Measurements from ENCODE around the gene LPP. TPM values are rescaled to one million over a fixed set of nuclear protein-coding genes. Genes with fewer than 3 reads are reported as not detected.

Gene LPP
- total RNA-seq, 3 donors from 2014 or later, result 262 to 816 (median 325) TPM

DNA sequence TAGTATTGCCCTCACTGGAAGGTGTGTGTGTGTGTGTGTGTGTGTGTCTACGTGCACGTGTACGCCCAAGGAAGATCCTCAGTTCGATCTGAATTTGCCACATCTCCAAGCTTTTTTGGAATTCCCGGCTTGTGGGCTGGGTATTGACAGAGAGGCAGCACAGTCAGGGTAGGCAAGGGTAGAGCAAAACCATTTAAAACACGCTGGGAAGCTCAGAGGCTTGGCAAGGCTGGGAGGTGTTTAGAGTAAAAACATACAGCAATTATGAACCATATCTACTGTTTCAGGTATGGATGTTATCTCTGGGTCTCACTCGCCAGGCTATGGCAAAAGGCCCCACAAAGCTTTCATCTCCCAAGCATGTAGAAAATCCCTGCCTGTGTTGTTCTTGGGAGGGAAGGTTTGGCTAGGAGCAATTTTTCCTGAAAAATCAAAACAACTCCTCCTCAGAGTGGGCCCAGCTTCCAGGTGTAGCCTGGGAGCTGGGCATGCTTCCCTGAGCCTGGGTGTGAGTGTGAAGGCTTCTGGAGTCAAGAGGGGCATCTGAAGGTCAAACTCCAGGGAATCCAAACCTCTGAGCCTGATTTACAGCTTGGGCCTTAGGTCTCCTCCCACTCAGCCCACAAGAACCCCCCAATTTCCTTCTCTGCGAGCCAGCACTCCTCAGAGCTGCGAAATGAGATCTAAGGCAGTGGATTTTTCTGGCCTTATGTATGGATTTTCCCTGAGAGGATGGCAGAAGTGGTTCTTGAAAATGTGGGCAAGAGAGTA, 773.0 kb downstream of the LPP start:
- ATAC-seq (no peak), DNase-seq (no peak)
- intact Hi-C loops (cut with DNase I, micrococcal nuclease), result no loop called here
- TF ChIP-seq, protein P1, sequence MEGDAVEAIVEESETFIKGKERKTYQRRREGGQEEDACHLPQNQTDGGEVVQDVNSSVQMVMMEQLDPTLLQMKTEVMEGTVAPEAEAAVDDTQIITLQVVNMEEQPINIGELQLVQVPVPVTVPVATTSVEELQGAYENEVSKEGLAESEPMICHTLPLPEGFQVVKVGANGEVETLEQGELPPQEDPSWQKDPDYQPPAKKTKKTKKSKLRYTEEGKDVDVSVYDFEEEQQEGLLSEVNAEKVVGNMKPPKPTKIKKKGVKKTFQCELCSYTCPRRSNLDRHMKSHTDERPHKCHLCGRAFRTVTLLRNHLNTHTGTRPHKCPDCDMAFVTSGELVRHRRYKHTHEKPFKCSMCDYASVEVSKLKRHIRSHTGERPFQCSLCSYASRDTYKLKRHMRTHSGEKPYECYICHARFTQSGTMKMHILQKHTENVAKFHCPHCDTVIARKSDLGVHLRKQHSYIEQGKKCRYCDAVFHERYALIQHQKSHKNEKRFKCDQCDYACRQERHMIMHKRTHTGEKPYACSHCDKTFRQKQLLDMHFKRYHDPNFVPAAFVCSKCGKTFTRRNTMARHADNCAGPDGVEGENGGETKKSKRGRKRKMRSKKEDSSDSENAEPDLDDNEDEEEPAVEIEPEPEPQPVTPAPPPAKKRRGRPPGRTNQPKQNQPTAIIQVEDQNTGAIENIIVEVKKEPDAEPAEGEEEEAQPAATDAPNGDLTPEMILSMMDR (IDR thresholded peaks at IDR 0.05), result no peak
- Histone ChIP-seq H3K4me1 (ENCODE audit: low read depth) (no peaks in the 10 kb centered on the region), H3K36me3 (ENCODE audit: low read depth) (no peaks in the 10 kb centered on the region), H3K4me3 (no peak overlapping the region), H3K9me3 (no peaks in the 10 kb centered on the region)

DNA sequence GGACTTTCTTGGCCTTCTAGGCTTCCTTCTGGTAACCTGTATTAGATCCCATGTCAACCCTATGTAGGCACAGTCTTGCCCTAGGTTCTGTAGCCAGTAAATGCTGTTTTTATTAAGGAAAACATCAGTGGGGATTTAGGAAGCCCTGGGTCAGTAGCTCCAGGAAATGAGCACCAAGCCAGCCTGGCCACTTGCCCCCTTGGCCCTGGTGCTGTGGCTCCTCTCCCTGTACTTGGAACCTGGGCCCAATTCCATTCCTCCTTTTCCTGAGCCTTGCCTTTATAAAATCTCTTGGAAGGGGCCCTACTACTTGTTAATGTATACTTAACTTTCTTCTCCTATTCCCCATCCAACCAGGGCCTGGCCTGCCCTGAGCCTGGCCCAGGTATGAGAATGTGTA, 774.0 kb downstream of the LPP start:
- H3K4me3 ChIP-seq, result no peak overlapping the region
- no peaks in the 10 kb centered on the region for H3K36me3 ChIP-seq (ENCODE audit: low read depth)
- intact Hi-C loops (cut with DNase I, micrococcal nuclease), result no loop called here
- DNase-seq, result no peak
- H3K9me3 ChIP-seq, result no peaks in the 10 kb centered on the region
- ATAC-seq, result no peak
- TF ChIP-seq, protein P1 (IDR thresholded peaks at IDR 0.05), result no peak
- H3K4me1 ChIP-seq (ENCODE audit: low read depth), result no peaks in the 10 kb centered on the region

DNA sequence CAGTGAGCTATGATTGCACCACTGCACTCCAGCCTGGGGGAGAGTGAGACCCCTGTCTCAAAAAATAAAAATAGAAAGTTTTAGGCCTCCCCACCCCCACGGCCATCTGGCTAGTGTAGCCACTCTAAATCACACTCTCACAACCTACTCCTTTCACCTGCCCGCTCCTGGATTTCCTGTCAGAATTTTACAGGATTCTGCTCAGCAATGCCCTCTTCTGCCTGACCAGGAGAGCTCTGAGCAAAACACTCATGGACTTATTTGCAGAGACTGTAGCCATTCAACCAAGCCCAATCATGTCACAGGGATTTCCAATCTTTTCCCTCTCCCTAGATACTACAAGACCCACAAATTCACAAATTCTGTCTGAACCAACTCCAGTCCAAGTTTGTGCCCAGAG, 775.2 kb downstream of the LPP start:
- intact Hi-C loops (cut with DNase I, micrococcal nuclease), result no loop called here
- ATAC-seq (peak; percentile 79), DNase-seq (peak in 1 of 3 donors; percentile 30)
- no peaks in the 10 kb centered on the region for H3K9me3 ChIP-seq
- H3K36me3 ChIP-seq (ENCODE audit: low read depth), result no peaks in the 10 kb centered on the region
- TF ChIP-seq, protein P1 (IDR thresholded peaks at IDR 0.05), result no peak
- H3K4me3 ChIP-seq, result no peak overlapping the region
- no peaks in the 10 kb centered on the region for H3K4me1 ChIP-seq (ENCODE audit: low read depth)

DNA sequence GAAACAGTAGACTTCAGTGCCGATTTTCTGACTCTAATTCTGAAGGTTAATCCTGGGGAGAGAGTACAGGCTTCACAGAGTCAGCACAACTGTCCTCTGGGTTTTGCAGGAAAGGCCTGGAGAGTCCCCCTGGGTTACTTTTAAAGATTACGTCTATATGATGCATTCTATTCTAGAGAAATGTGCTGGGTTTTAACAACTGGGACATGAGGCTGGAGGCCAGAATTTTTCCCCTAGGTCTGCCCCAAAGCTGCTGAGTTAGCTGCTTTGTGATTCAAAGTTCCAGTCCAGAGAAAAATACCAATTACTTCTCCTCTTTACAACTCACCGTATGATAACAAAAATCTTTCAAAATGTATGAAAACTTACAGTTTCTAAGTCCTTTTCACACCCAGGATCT, 777.1 kb downstream of the LPP start:
- no peak for ATAC-seq
- intact Hi-C loops (cut with DNase I, micrococcal nuclease), result no loop called here
- H3K4me3 ChIP-seq, result no peak overlapping the region
- no peaks in the 10 kb centered on the region for H3K9me3 ChIP-seq
- H3K4me1 ChIP-seq (ENCODE audit: low read depth), result no peaks in the 10 kb centered on the region
- DNase-seq, result no peak
- H3K36me3 ChIP-seq (ENCODE audit: low read depth), result no peaks in the 10 kb centered on the region
- TF ChIP-seq, protein P1 (IDR thresholded peaks at IDR 0.05), result no peak

DNA sequence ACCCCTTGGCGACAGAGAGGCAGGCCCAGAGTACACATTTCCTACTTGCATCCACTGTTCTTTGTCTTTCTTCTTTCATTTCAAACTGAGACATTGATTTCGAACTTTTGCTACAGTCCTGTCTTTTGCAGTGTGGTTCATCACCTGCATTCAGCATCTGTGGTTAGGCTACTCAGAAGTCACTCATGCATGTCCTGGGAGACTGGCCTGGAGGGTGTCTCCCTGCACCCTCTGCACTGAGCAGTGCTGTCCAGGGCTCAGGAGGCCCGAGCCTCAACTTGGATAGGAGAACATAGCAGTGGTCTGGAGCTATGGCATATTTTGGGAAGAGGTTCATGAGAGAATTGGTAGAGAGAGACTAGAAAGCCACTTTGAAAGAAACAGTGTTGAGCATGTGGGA, 777.6 kb downstream of the LPP start:
- intact Hi-C loops (cut with DNase I, micrococcal nuclease), result no loop called here
- ATAC-seq, result no peak

More for the DNA sequence above, 777.6 kb downstream of the LPP start:
- no peaks in the 10 kb centered on the region for H3K36me3 ChIP-seq (ENCODE audit: low read depth)
- no peaks in the 10 kb centered on the region for H3K9me3 ChIP-seq
- H3K4me1 ChIP-seq (ENCODE audit: low read depth), result no peaks in the 10 kb centered on the region
- H3K4me3 ChIP-seq, result no peak overlapping the region
- DNase-seq, result no peak
- TF ChIP-seq, protein P1 (IDR thresholded peaks at IDR 0.05), result no peak
